Peyer's patch (tissue), 4 donors: Measurements from ENCODE around the gene SSNA1. TPM values are rescaled to one million over a fixed set of nuclear protein-coding genes. Genes with fewer than 3 reads are reported as not detected.
A peak's percentile ranks its signal among the peaks of the same experiment; 100 is the strongest.

Source experiments
- DNase-seq, 3 donors: peaks; one replicate each; pipeline ENCODE4 v3.0.0-alpha.2; 2017 to 2019
- H3K27ac ChIP-seq, 4 donors: fragments of 200-600 bp; sonication (generic); one replicate each; pipeline ENCODE4 v1.5.1; 2016 to 2019
- H3K27me3 ChIP-seq, 2 donors: fragments of 200-600 bp; sonication (generic); one replicate each; pipeline ENCODE4 v1.5.1; 2019
- H3K36me3 ChIP-seq, 3 donors: fragments of 200-600 bp; sonication (generic); one replicate each; pipeline ENCODE4 v1.5.1; 2016 to 2019
- H3K4me1 ChIP-seq, 4 donors: fragments of 200-600 bp; sonication (generic); one replicate each; pipeline ENCODE4 v1.5.1; 2016 to 2019
- H3K4me3 ChIP-seq, 4 donors: fragments of 200-600 bp; sonication (generic); 1 replicate in 3 of 4; 2 replicates in 1 of 4; pipeline ENCODE4 v1.5.1; 2016 to 2019; ENCODE audit warnings: mild to moderate bottlenecking in 1 of 4
- H3K9me3 ChIP-seq, 4 donors: fragments of 200-600 bp; sonication (generic); one replicate each; pipeline ENCODE4 v1.5.1; 2016 to 2019; ENCODE audit warnings: mild to moderate bottlenecking in 1 of 4
- CTCF ChIP-seq, 6 experiments: fragments of 450-650 bp in 4 of 6; fragments of 200-600 bp in 2 of 6; sonication (generic) in 1 of 6; IDR thresholded peaks; one replicate each; pipeline ENCODE4 v1.5.1; 2017 to 2019; ENCODE audit warnings: antibody characterized with exemption in 6 of 6, mild to moderate bottlenecking in 3 of 6, moderate library complexity in 1 of 6
- POLR2A ChIP-seq, 2 donors: fragments of 450-650 bp; IDR thresholded peaks; one replicate each; pipeline ENCODE4 v1.5.1; 2017; ENCODE audit warnings: antibody characterized with exemption in 2 of 2, mild to moderate bottlenecking in 2 of 2, moderate library complexity in 2 of 2
- total RNA-seq, 4 donors: library from RNA; depleted of rRNA; stranded (reverse); fragments of >200 nt; gene quantifications; one replicate each; pipeline ENCODE4 v1.1.0, GENCODE V29; 2016

The SSNA1 gene
- total RNA-seq, 4 donors from 2014 or later: 58.6 to 82.0 (median 71.6) TPM

- H3K27me3 ChIP-seq: peaks cover 0 to 82% of the 10 kb centered on the region in 2 donors
- H3K27ac ChIP-seq: no peak overlapping the region
- peaks cover 0 to 3% (median 0%) of the 10 kb centered on the region in 4 donors for H3K9me3 ChIP-seq
- TF ChIP-seq POLR2A (IDR thresholded peaks at IDR 0.05) (no peak), CTCF (IDR thresholded peaks at IDR 0.05) (no peak)
- no peak for DNase-seq
- H3K36me3 ChIP-seq: no peaks in the 10 kb centered on the region
- H3K4me1 ChIP-seq: peaks cover 6 to 51% (median 24%) of the 10 kb centered on the region in 4 donors
- no peak overlapping the region for H3K4me3 ChIP-seq
Measured at GRCh38 chr9:137164370-137165249, 23.9 kb upstream of the SSNA1 start.

DNA sequence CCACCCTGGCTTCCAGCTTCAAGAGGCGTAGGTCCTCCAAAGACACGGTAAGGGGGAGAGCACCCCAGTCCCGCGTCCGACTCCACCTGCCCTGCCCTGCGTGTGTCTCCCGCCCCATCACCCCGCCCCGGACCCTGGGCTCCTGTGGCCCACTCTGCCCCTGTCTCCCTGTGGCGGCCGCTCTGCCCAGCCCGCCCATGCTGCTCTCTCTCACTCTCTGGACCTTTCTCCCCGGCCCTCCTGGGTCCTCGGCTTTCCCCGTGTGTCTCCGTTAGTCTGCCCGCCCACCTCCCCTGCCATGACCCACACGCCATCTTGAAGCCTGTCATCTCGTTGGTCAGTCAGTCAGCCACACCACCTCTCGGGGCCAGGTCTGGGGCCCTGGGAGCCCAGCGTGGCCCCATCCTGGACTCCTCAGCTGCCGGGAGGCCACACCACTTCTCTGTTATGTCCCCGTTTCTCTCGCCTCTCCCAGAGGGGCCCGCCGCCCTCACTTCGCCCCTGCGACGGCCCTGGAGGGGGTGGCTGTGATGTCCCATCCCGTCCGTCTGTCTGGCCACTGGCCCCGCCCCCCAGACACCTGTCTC lies 23.1 kb upstream of the SSNA1 start:
- Histone ChIP-seq H3K36me3 (no peaks in the 10 kb centered on the region), H3K4me1 (peaks cover 6 to 57% (median 26%) of the 10 kb centered on the region in 4 donors), H3K4me3 (no peak overlapping the region), H3K27me3 (peaks cover 0 to 89% of the 10 kb centered on the region in 2 donors), H3K9me3 (peaks cover 0 to 3% (median 0%) of the 10 kb centered on the region in 4 donors), H3K27ac (no peak overlapping the region)
- TF ChIP-seq CTCF (IDR thresholded peaks at IDR 0.05): no peak
- TF ChIP-seq POLR2A (IDR thresholded peaks at IDR 0.05): no peak
- DNase-seq: no peak

DNA sequence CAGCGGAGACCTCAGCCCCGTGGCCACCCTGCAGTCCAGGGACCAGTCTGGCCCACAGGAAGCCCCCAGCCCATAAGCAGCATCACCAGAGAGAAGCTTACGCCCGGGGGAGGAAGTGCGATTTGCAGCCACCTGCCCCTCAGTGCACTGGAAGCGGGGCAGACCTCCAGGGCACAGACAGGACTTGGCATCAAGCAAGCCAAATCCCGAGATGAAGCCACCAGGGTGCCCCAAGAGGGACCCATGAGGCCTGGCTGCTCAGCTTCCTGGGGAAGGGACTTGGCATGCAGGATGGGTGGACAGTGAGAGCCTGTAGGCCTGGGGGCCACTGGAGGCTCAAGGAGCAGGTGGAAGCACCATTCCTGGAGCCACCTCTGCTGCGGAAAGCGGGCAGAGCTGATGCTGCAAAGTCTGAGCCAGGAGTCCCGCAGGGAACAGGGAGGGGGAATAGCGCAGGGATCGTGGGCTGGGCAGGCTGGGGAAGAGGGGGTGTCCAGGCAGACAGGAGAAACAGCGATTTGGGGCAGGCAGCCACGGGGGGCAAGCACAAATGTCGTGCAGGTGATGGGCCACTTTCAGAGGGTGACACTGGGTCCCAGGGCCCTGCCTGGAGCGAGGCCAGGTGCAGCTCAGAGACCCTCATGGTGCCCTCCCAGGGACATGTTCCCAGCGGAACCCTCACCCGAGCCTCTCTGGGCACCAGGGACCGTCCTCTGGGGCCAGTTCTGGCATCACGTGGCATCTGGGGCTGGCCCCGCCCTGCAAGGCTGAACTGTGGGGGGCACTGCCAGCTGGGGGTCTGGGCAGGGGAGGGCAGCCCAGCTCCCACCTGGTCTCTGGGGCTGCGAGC lies 21.9 kb upstream of the SSNA1 start:
- peaks cover 0 to 87% of the 10 kb centered on the region in 2 donors for H3K27me3 ChIP-seq
- no peak for DNase-seq
- peaks cover 0 to 3% (median 0%) of the 10 kb centered on the region in 4 donors for H3K9me3 ChIP-seq
- TF ChIP-seq POLR2A (IDR thresholded peaks at IDR 0.05) (no peak), CTCF (IDR thresholded peaks at IDR 0.05) (no peak)
- no peak overlapping the region for H3K27ac ChIP-seq
- H3K4me3 ChIP-seq: no peak overlapping the region
- H3K4me1 ChIP-seq: peaks cover 6 to 53% (median 26%) of the 10 kb centered on the region in 4 donors
- no peaks in the 10 kb centered on the region for H3K36me3 ChIP-seq

GRCh38 chr9:137167277-137167746 lies 21.2 kb upstream of the SSNA1 start:
- H3K27ac ChIP-seq: no peak overlapping the region
- H3K4me3 ChIP-seq: peak overlapping the region in 2 of 4 donors; percentile 55 to 58
- no peak for DNase-seq
- H3K36me3 ChIP-seq: no peaks in the 10 kb centered on the region
- peaks cover 0 to 3% (median 0%) of the 10 kb centered on the region in 4 donors for H3K9me3 ChIP-seq
- H3K4me1 ChIP-seq: peaks cover 6 to 46% (median 23%) of the 10 kb centered on the region in 4 donors
- H3K27me3 ChIP-seq: peaks cover 0 to 80% of the 10 kb centered on the region in 2 donors
- TF ChIP-seq POLR2A (IDR thresholded peaks at IDR 0.05) (no peak), CTCF (IDR thresholded peaks at IDR 0.05) (no peak)
